Renal pelvis (tissue), 4 donors: ENCODE data around the gene DPEP2. TPM values are rescaled to one million over a fixed set of nuclear protein-coding genes. Genes with fewer than 3 reads are reported as not detected.
"Not testable (repeated sequence)": the region's sequence is repeated elsewhere in the genome, so short reads cannot be mapped to it uniquely, and the experiment has no call there.

Experiments used
- DNase-seq: peaks from one replicate; pipeline ENCODE4 v3.0.0-alpha.2; 2013
- polyA plus RNA-seq, 3 donors: library from polyadenylated mRNA; unstranded; fragments of 120-200 nt; gene quantifications; one replicate each; pipeline ENCODE4 v1.2.1, GENCODE V29; 2013; ENCODE audit not compliant: insufficient read length in 3 of 3

Gene DPEP2
- polyA plus RNA-seq, 3 donors, result 0.75 to 1.6 (median 1.1) TPM

DNA sequence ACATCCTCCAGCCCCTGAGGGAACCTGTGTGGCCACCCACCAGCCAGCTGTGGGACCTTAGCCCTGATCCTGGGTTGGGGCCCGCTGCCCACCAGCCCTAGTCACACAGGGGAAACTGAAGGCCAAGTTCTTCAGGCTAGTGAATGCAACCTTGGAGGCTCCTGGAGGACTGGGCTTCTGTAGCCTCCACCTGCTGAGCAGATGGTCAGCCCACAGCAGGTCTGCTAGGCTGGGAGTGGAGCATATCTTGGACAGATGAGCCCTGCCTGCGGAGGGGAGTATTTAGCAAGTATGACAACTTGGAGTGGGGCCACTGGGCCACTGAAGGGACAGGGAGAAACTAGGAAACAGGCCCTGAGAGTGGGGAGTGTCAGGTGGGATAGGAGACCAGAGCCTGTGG lies 23.1 kb downstream of the DPEP2 start:
- no peak for DNase-seq

GRCh38 chr16:67975321-67976105 lies 23.8 kb downstream of the DPEP2 start:
- no peak for DNase-seq

- DNase-seq, result not testable (repeated sequence)
These were observed 27.0 kb downstream of the DPEP2 start for GRCh38 chr16:67972285-67972684.

DNA sequence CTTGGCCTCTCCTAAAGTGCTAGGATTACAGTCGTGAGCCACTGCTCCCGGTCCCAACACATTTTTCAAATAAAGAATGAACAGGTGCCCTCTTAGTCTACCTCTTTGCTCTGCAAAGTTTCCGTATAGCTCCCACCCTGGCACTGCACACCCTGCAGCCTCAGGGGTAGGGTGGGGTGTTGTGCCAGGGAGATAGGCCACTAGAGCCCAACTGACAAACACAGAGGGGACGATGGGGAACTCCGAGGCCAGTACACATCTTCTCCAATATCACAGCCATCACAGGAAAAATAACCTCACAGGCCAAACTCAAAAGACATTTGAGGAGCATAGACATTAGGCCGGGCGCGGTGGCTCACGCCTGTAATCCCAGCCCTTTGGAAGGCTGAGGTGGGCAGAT lies 28.2 kb downstream of the DPEP2 start:
- no peak for DNase-seq

GRCh38 chr16:67969254-67970039 lies 29.8 kb downstream of the DPEP2 start:
- no peak for DNase-seq

DNA sequence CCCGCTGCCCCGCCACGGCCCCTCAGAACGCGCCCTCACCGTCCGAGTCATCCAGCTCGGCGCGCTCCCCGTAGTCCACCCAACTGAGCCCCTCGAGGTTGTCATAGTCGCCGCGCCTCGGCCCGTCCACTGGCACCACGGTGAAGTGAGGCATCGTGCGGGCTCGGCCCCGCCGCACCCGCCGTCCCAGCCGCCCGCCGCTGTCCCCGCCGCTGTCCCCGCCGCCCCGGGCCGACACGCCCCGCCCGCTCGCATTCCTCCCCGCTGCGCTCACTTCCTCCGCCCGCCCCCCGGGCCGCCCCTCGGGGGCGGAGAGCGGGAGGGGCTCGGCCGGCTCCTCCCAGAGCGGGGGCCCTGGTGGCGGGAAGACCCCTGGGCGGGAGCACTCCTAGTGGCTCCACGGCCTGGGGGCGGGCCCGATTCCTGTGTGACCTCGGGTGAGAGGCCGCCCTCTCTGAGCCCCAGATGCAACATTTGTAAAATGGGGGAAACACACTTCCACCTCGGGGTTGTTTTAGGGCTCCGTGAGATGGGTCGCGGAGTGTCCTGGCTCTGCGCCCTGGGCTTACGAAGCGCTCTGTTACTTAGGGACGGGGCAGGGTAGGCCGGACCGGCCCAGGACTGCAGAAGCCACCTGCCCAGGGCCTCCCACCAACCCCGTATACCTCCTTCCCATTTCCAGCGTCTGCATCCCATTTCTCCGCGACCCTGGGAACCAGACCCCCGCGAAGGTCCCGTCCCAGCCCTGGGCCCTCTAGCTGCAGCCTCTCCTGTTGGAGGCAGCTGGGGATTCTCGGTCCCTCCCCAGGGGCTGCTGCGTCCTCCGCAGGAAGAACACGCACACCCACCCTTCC lies 30.7 kb downstream of the DPEP2 start, which contains the start of gene SLC12A4:
SLC12A4 (minus strand) TSS at position 238 of the 854 bp plus-strand sequence; CDS start at position 154, 84 bp downstream.
- DNase-seq, result peak; percentile 91

GRCh38 chr16:67967958-67968399 lies 31.3 kb downstream of the DPEP2 start:
- DNase-seq, result peak; percentile 23

- peak; percentile 23 for DNase-seq
These were observed 31.9 kb downstream of the DPEP2 start for GRCh38 chr16:67967183-67967957.

- no peak for DNase-seq
These were observed 32.6 kb downstream of the DPEP2 start for GRCh38 chr16:67966549-67967182.

- DNase-seq, result no peak
These were observed 33.4 kb downstream of the DPEP2 start for GRCh38 chr16:67965668-67966548.

DNA sequence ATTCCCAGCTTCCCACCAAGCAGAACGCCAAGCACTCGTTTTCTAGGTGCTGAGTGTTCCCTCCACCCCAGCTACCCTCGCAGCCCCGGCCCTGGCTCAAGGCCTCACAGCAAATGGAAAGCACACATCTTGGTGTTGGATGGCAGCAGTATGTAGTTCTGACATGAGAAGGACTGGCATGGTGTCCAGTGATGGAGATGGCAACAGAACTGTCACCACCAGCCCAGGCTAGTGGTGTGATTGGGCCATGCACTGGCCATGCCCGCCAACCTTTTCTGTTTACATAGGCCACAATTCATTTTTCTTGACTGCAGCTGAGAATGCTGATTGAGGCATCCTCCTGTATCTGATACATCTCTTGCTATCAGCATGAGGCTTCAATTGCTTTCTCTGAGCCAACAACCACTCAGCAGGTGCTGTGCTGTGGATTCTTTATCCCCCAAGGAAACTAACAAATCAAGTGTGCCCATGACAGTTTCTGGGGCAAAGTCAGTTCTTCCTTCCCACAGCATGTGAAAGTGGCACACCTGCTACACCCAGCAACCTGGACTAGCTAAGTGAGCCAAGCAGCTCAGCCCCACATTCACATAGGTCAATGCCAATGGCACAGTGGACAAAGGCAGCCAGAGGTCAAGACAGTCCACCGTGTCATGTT lies 34.7 kb downstream of the DPEP2 start:
- no peak for DNase-seq

DNA sequence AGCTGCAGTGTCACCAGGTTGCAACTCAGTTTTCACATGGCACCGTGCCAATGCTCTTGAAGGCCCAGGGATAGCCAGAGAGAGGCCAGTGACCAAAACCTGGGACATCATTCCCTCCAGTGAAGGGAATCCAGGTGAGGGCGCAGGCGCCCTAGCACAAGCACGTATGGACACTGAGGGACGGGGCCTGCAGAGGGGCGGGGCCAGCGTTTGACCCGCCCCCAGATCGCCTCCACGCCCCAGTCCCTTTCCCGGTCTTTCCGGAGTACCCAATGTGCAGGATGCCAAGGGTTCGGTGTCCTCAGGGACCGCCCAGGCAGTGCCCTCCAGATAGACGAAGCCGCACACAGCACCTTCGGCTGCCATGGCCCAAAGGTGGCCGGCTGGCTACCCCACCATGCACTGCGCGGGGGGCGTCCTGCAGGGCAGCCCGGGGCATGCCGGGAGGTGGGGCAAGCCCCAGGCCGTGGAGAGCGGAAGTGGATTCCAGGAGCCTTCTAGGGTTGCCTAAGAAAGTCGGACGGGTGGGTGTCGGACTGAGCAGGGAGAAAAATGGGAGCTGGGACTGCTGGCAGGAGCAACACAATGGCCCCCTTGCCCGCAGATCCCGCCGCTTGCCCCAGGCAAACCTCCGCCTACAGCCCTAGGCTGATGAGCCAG lies 35.5 kb downstream of the DPEP2 start:
- peak; percentile 17 for DNase-seq

GRCh38 chr16:67963292-67963661 lies 36.0 kb downstream of the DPEP2 start:
- no peak for DNase-seq

DNA sequence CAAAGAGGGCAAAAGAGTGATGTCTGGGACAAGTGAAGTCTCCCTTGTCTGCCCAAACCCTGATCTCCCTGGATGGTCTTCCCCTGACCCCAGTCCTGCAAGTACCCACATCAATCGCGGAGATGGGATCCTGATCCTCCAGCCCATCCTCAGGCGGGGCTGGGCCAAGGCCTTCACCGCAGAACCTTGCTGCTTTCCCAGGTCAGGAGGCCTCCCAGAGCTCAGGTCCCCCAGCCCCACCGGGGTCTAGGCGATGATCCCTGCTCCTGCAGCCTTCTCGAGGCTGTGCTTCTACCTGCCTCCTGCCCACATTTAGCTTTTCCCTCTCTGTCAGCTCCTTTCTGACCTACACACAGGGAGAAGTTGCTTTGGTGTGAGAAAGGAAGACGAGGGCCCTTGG lies 37.1 kb downstream of the DPEP2 start:
- no peak for DNase-seq

DNA sequence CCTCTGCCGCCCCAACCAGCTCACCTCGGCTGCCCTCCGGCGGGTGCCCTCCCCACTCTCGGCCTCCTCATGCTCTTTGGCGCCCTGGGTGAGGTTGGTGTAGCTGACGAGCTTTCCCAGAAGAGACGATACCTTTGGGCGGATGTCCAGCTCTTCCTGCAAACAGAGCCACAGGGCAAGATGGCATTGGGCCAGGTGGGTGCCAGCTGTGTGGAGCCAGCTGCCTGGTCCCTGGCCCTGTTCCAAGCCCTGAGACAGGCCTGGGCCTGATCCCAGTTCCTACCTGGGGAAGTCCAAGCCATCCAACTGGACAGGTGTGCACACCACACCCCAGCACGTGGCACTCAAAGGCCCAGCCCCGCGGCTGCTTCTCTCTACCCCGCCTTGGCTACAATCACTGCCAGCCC lies 37.7 kb downstream of the DPEP2 start:
- no peak for DNase-seq

DNA sequence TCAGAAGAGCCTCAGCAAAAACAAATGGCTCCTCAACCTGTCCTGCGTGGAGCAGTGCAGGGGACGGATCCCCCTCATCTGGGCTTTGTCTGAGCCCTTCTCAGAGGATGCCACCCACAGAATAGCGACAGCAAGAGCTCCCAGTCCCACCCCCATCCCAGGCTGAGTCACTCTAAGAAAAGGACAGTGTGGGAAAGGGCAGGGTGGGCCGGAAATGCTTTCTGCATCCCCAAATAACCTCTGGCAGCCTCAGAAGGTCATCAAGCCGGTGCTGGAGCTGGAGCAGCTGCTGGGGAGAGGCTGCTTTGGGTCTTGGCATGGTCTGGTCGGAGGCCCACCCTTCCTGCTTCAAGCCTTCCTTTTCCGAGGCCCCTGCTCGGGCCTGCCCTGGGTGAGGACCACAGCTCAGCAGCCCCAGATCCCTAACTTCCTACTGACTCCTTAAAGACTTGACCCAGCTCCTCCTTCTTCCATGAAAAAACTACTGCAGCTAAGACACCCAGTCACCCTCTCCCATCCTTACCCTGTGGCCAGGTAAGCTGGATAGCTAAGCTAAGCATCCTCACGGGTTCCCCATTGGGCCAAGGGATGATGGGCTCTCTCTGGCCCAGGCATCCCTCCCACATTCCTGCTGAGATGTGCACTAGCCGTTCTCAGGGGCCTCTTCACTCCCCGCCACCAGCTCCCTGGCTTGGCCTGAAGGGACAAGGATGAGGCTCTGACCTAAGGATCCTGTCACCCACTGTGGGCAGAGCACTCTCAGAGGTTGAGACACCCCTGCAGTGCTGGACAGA lies 39.6 kb downstream of the DPEP2 start:
- DNase-seq, result no peak

GRCh38 chr16:67957622-67958021 lies 41.7 kb downstream of the DPEP2 start:
- DNase-seq, result no peak
